Stimulated activated naive CD8-positive, alpha-beta T cell treated with anti-CD3 and anti-CD28 coated beads, Interleukin-15, amount 100 ng/mL, for 72 hours (primary cell): Measurements from ENCODE around the gene OTOF.
A peak's percentile ranks its signal among the peaks of the same experiment; 100 is the strongest.

ENCODE experiments used
- ATAC-seq: fragments of 150-1000 bp; cut with Tn5 transposase; 2 replicates; pipeline ENCODE4 v1.10.0; 2021; ENCODE audit warnings: mild to moderate bottlenecking, moderate library complexity
- DNase-seq, 2 donors: peaks; one replicate each; pipeline ENCODE4 v3.0.0; 2021 to 2022
- H3K27ac Mint-ChIP-seq, 2 donors: one replicate each; pipeline ENCODE4 v1.8.0; 2022; ENCODE audit warnings: mild to moderate bottlenecking in 2 of 2, mixed read lengths in 2 of 2, moderate library complexity in 2 of 2
- H3K27me3 Mint-ChIP-seq: one replicate; pipeline ENCODE4 v1.8.0; 2022; ENCODE audit warnings: mixed read lengths
- H3K4me1 Mint-ChIP-seq: one replicate; pipeline ENCODE4 v1.8.0; 2022; ENCODE audit warnings: mild to moderate bottlenecking, mixed read lengths
- H3K4me3 Mint-ChIP-seq, 2 donors: one replicate each; pipeline ENCODE4 v1.8.0; 2022; ENCODE audit warnings: mild to moderate bottlenecking in 2 of 2, mixed read lengths in 2 of 2, moderate library complexity in 1 of 2
- H3K9me3 Mint-ChIP-seq, 2 donors: one replicate each; pipeline ENCODE4 v1.8.0; 2022; ENCODE audit warnings: mixed read lengths in 2 of 2

OTOF gene

DNA sequence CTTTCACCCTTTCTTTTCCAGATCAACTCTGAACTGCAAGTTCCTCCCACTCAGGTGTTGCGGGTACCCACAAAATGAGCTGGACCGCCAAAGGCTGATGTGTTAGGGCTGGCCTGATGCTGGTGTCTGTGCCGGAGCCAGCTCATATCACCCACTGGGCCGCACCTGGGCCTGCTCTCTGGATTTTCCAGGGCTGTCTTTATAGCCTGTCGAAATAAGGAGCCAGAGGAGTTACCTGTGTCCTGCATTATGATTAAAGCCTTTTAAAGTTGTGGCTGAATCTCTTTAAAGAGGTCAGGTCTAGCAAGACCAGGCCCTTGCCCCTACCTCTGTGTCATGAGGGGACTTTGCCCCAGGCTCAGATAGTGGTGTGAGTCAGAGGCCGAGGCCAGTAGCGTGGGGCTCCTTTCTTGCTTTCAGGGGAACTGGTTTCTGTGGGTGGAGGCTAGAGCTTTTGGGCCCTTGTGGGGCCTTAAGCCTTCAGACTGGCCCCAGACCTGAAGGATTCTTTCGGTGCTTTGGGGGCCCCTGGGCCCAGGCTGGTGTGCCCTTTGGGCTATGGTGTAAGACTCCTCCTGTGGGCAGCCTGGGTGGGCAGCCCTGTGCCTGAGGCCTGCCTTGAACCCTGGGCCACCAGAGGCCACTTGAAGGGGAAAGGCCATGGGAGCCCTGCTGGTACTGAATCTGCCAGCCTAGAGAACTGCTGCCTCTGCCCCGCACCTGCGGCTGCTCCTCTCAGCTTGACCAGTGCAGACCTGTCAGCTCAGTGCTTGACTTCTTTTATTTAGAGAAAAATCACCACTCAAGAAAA, 21.3 kb downstream of the OTOF start:
- Mint-ChIP-seq H3K27ac (peak overlapping the region in 1 of 2 donors; percentile 30), H3K9me3 (no peaks in the 10 kb centered on the region), H3K4me1 (no peaks in the 10 kb centered on the region), H3K27me3 (no peaks in the 10 kb centered on the region), H3K4me3 (no peak overlapping the region)
- no peak for DNase-seq
- no peak for ATAC-seq

DNA sequence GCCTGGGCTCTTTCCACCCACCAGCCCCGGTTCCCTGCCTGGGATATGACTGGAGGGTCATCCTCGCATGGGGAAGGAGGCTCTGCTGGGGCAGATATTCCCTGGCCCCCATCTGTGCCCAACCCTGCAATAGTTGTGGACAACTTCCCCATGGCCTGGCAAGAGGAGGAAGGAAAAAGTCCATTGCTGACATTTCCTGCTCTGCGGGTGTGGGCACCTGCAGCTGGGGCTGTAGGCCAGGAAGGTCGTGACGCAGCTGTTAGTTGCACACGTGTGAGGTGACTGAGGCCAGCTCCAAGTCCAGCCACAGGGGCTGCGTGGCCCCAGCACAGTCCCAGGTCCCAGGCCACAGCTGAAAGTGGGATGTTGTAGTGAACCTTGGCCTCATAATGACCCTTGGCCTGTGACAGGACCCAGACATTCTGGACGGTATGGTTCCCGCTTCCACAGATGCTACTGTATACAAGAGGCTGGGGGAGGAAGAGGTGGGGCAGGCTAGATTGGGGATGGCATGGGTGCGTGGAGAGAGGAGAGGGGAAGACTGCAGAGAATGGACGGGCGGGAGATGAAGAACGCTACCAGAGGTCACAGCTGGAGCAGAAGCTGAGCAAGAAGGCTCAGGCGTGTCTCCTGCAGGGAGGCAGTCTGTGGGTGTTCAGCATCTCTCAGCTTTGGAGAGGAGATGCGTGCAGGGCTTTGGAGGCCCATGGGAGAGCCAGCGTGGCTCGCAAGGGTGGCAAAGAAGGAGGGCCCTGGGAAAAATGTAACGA, 22.1 kb downstream of the OTOF start:
- Mint-ChIP-seq H3K27me3 (no peaks in the 10 kb centered on the region), H3K4me1 (no peaks in the 10 kb centered on the region), H3K27ac (peak overlapping the region in 1 of 2 donors; percentile 88), H3K9me3 (no peaks in the 10 kb centered on the region), H3K4me3 (no peak overlapping the region)
- DNase-seq: peak in 1 of 2 donors; percentile 7
- ATAC-seq: no peak

DNA sequence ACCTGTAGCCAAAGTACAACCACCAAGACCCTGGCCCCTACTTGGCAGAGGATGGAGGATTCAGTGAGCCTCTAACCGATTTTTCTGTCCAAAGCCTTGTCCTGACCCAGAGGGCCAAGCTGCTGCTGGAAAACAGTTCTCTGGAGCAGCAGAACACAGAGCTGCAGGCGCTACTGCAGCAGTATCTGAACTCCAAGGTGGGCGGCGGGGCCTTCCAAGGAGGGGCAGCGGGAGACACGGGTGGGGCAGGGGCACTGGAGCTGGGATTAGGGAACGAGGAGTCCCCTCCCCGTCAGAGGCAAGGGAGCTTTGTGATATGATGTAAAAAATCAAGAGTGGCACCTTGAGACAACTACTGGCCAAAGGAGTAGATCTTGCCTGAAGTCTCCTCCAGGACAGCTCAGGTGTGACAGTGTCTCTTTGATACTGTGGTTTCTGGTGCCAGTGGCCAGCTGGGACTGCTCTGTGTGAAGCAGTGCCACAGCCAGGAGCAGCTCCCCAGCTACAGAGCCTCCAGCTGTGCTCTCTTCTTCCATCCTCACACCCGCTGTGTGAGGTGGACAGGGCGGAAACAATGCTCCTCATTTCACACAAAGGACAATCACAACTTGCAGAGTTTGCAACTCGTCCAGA, 22.8 kb downstream of the OTOF start:
- Mint-ChIP-seq H3K9me3 (no peaks in the 10 kb centered on the region), H3K27me3 (no peaks in the 10 kb centered on the region), H3K27ac (no peak overlapping the region), H3K4me1 (no peaks in the 10 kb centered on the region), H3K4me3 (no peak overlapping the region)
- DNase-seq (no peak), ATAC-seq (no peak)

DNA sequence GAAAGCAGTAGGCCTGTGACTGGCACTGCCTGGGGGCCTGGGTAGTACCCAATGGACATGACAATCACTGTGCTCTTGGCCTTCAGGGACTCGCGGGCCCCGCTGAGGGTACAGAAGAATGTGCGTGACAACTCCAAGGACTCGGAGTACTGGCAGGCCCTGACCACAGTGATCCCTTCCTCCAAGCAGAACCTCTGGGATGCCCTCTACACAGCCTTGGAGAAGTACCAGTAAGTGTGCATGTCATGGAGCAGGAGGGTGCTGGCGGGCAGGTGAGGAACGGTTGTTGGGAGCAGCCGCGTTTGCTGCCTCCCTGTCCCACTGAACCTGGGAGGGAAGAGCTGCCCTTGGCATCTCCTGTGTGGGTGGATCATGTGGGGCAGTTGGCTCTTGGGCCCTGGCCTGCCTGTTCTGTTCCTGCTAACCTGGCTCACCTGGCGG, 23.3 kb downstream of the OTOF start:
- ATAC-seq: no peak
- H3K9me3 Mint-ChIP-seq: no peaks in the 10 kb centered on the region
- no peak for DNase-seq
- H3K4me1 Mint-ChIP-seq: no peaks in the 10 kb centered on the region
- no peak overlapping the region for H3K4me3 Mint-ChIP-seq
- H3K27me3 Mint-ChIP-seq: no peaks in the 10 kb centered on the region
- H3K27ac Mint-ChIP-seq: no peak overlapping the region

DNA sequence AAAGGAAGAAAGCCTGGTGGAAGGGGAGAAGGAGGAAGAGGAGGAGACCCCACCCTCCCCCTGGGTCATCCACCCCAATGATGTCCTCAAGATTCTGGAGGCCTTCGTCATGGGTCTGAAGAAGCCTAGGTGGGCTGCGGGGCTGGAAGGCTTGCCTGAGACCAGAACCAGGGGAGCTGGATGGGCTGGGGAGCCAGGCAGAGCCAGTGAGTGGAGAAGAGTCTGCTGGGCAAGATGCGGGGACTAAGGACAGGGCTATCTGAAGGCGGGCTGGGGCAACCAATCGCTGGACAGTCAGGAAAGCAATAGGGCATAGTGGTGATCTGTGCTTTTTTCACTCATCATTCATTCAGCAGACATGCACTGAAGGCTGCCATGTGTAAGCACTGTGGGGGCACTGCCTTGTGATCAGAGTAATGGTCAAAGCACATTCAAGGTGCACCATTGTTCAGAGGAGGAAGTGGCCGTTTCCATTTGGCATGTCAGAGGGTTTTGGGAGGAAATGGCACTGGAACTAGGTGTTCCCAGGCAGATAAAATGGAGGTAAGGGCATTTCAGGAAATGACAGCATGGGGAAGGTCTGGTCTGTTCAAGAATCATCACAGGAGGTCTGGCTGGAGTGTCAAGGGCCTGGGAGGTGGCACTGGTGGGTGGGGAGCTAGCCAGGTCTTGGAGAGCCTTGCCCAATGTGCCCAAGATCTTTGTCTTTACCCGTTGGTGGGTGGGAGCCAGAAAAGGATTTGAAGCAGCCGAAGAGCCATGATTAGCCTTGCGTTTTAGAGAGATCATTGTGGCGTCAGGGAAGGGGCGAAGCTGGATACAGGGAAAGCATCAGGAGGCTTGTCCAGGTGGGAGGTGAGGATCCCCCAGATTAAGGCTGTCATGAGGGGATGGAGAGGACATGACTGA, 24.2 kb downstream of the OTOF start:
- no peaks in the 10 kb centered on the region for H3K27me3 Mint-ChIP-seq
- ATAC-seq (no peak), DNase-seq (no peak)
- H3K4me1 Mint-ChIP-seq: no peaks in the 10 kb centered on the region
- no peaks in the 10 kb centered on the region for H3K9me3 Mint-ChIP-seq
- no peak overlapping the region for H3K27ac Mint-ChIP-seq
- H3K4me3 Mint-ChIP-seq: no peak overlapping the region

DNA sequence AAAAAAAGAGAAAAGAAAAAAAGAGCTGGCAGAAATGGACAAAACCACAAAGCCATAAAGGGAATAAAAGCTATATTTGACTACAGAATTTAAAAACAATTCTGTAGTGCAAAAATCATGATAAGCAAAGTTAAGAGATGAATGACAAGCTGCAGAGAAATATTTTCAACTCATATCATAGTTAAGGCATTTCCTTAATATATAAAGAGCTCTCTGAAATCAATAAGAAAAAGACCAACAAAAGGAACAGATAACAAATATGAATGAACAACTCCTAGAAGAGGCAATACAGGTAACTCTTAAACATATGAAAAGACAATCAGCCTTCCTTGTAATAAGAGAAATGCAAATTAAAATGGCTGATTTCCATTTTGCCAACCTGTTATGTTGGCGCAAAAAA, 26.2 kb downstream of the OTOF start:
- H3K9me3 Mint-ChIP-seq: no peaks in the 10 kb centered on the region
- no peak overlapping the region for H3K27ac Mint-ChIP-seq
- no peak overlapping the region for H3K4me3 Mint-ChIP-seq
- DNase-seq (no peak), ATAC-seq (no peak)
- H3K4me1 Mint-ChIP-seq: no peaks in the 10 kb centered on the region
- no peaks in the 10 kb centered on the region for H3K27me3 Mint-ChIP-seq

DNA sequence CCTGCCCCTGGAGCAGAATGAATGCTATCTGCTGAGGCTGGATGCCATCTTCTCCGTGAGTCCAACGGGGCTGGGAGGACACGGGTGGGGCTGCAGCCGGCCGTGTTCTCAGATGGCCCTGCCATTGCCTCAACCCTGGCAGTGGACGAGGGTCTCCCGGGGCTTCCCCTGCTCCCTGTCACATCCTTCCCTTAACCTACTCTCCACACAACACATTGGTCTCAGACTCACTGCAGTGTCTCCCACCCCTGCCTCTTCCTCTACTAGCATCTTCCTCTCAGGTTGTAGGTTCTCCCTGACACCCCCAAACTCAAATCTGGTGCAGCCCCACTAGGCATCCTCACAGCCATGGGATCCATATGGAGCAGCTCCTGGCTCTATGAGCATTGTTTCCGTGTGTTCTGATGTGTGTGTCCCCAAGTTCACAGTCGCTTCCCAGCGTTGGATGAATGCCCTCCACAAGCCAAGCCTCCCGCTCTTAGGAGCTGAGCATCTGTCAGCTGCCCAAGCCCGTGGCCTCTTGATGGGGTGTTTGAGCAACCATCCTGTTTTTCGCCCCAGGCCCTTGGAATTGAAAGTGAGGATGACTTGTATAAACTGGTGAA, 27.8 kb downstream of the OTOF start:
- no peak for DNase-seq
- no peaks in the 10 kb centered on the region for H3K27me3 Mint-ChIP-seq
- no peaks in the 10 kb centered on the region for H3K9me3 Mint-ChIP-seq
- no peak overlapping the region for H3K27ac Mint-ChIP-seq
- no peak overlapping the region for H3K4me3 Mint-ChIP-seq
- no peak for ATAC-seq
- H3K4me1 Mint-ChIP-seq: no peaks in the 10 kb centered on the region

DNA sequence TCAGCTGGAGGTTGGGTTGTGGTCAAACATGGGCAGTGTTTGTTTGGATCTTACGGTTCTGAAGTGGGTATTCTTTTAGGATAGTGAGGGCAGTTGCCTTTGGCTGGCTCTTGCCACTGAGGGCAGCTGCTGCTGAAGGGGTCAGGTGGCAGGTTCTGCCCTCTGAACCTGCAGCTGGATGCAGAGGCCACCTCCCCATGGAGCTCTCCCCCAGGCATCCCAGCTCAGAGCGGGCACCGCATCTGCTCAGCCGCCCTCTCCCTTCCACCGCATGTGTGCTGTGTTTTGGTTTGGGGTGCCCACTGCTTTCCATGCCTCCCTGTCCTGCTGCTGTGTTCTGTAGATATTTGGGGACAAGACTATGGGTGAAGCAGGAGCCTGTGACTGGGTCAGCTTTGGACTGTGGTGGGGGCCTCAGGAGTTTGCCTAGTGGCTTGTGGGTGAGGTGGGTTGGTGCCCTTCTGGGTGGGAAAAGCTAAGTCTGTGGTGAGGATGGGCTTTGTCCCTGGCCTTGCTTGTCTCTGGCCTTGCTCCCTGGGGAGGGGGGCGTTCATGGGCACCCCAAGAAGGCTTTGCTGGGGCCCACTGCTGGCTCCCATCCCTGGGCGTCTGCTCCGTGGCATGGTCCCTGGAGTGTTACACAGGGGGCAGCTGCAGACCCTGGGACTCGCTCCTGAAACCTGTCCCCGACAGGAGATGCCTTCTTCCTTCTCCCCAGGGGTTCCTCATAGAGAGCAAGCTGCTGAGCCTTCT, 28.5 kb downstream of the OTOF start:
- Mint-ChIP-seq H3K27me3 (no peaks in the 10 kb centered on the region), H3K9me3 (no peaks in the 10 kb centered on the region), H3K4me1 (no peaks in the 10 kb centered on the region), H3K27ac (no peak overlapping the region), H3K4me3 (no peak overlapping the region)
- ATAC-seq (no peak), DNase-seq (no peak)

DNA sequence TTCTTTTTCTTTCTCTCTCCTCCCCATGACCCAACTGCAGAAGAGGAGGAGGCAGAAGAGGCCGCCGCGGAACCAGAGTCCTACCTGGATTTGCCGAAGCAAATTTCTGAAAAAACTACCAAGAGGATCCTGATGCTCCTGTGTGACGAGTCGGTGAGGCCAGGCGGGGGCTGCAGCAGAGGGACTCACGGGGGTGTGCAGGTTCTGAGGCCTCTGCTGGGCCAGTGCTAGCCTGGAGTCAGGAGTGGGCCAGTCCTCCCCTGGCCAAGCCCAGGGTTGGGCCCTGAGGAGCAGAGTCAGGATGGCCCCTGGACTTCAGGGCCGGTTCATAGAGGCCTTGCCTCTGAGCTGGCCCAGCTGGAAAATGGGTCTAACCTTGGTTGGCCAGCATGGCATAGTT, 29.3 kb downstream of the OTOF start:
- Mint-ChIP-seq H3K9me3 (no peaks in the 10 kb centered on the region), H3K4me1 (no peaks in the 10 kb centered on the region), H3K4me3 (no peak overlapping the region), H3K27ac (no peak overlapping the region), H3K27me3 (no peaks in the 10 kb centered on the region)
- DNase-seq: no peak
- ATAC-seq: no peak

DNA sequence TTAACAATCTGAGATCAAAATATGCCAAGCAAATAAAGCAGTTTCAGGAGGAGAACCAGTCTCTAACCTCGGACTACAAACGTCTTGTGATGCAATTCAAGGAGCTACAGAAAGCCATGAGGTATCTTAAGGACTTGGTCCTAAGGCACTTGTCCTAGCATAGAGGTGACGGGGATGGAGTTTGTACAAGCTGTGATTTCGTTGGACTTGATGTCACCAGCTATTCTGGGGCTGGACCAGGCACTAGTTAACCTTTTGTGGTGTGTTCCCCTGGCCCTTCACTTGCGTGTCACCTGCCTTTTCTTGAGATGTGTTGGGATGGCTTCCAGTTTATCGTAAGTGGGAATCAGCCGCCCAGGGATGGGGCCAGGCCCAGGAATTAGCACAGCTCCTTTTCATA, 33.7 kb downstream of the OTOF start:
- no peak overlapping the region for H3K4me3 Mint-ChIP-seq
- H3K9me3 Mint-ChIP-seq: no peaks in the 10 kb centered on the region
- no peaks in the 10 kb centered on the region for H3K4me1 Mint-ChIP-seq
- no peak for ATAC-seq
- no peak overlapping the region for H3K27ac Mint-ChIP-seq
- DNase-seq: no peak
- peaks cover 3% of the 10 kb centered on the region for H3K27me3 Mint-ChIP-seq

DNA sequence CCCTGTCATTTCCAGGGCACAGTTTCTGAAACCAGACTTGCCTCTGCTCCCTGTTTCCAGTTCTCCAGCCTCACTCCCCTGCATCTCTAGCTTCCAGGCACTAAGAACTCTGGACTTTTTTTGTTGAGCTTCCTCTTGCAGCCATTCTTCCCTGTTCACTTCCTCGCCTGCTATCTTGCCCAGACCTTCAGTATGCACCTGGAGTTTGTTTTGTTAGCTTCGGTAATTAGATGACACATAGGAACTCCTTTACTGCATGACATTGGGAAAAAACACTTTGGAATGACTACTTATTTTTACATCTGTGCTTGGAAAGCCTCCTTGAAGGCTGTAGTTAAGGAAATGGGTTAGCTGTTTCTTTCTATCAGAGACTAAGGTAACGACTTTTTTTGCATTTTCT, 35.2 kb downstream of the OTOF start:
- Mint-ChIP-seq H3K9me3 (no peaks in the 10 kb centered on the region), H3K27ac (no peak overlapping the region), H3K4me3 (no peak overlapping the region), H3K4me1 (no peaks in the 10 kb centered on the region), H3K27me3 (peaks cover 10% of the 10 kb centered on the region)
- ATAC-seq (no peak), DNase-seq (no peak)

DNA sequence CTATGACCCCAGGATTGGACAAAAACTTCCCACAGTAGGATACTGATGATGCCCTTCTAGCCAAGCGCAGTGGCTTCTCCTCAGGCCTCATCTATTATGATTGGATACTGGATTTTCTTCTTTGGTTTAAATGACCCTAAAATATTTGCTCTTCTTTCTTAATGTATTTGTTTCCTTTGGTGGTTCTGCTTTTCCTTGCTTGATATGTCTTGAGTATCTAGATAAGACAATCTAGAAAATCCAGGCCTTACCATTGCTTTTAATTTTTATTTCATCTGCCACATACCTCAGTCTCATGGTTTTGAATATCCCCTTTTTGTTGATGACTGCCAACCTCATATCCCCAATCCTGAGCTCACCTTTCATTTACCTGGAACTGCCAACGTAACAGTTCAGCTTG, 35.6 kb downstream of the OTOF start:
- Mint-ChIP-seq H3K27me3 (peaks cover 10% of the 10 kb centered on the region), H3K4me1 (no peaks in the 10 kb centered on the region), H3K4me3 (no peak overlapping the region), H3K27ac (no peak overlapping the region), H3K9me3 (no peaks in the 10 kb centered on the region)
- ATAC-seq (no peak), DNase-seq (no peak)

DNA sequence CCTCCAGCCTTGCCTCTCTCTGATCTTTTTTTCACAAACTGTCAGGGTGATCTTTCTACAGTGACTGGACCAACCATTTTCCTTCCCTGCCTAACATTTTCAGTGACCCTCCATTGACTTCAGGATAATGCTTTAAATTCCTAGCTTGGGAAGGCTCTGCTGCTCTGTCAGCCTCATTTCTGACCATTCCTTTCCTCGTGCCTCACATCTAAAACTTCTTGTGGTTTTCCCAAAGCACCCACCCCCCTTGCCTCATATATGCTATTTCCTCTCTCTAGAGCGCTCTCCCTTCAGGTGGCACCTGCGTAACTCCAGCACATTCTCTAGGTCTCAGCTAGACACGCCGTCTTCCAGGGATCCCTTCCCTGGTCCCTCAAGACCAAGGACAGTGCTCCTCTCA, 39.0 kb downstream of the OTOF start:
- no peak for DNase-seq

DNA sequence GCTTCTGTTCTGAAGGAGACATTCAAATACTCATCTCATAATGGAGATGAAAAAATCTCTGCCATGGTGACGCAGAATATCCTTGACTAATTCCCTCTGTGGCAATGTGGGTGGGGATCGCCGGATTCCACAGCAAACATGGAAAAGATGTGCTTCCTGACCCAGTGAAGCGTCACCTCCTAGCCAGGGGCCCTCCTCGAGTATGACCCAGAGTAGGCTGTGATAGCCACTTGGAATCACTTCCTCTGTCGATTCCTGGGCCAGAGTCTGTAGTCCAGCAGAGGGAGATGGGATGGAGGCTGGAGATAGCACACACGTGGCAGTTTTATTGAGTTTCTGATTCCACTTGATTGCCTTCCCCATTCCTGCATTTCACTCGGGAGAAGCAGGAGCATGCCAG, 39.4 kb downstream of the OTOF start:
- peaks cover 10% of the 10 kb centered on the region for H3K27me3 Mint-ChIP-seq
- no peak overlapping the region for H3K4me3 Mint-ChIP-seq
- ATAC-seq (no peak), DNase-seq (no peak)
- H3K9me3 Mint-ChIP-seq: no peaks in the 10 kb centered on the region
- H3K27ac Mint-ChIP-seq: no peak overlapping the region
- no peaks in the 10 kb centered on the region for H3K4me1 Mint-ChIP-seq

More for the DNA sequence above, 39.0 kb downstream of the OTOF start:
- H3K4me3 Mint-ChIP-seq: no peak overlapping the region
- no peaks in the 10 kb centered on the region for H3K4me1 Mint-ChIP-seq
- H3K27ac Mint-ChIP-seq: no peak overlapping the region
- H3K27me3 Mint-ChIP-seq: peaks cover 10% of the 10 kb centered on the region
- ATAC-seq: no peak
- no peaks in the 10 kb centered on the region for H3K9me3 Mint-ChIP-seq
